ENCODE measurements around the gene RHNO1. TPM values are rescaled to one million over a fixed set of nuclear protein-coding genes. Genes with fewer than 3 reads are reported as not detected.

Gene RHNO1
- total RNA-seq, 2 donors from 2014 or later = 8.4 to 8.8 TPM

DNA sequence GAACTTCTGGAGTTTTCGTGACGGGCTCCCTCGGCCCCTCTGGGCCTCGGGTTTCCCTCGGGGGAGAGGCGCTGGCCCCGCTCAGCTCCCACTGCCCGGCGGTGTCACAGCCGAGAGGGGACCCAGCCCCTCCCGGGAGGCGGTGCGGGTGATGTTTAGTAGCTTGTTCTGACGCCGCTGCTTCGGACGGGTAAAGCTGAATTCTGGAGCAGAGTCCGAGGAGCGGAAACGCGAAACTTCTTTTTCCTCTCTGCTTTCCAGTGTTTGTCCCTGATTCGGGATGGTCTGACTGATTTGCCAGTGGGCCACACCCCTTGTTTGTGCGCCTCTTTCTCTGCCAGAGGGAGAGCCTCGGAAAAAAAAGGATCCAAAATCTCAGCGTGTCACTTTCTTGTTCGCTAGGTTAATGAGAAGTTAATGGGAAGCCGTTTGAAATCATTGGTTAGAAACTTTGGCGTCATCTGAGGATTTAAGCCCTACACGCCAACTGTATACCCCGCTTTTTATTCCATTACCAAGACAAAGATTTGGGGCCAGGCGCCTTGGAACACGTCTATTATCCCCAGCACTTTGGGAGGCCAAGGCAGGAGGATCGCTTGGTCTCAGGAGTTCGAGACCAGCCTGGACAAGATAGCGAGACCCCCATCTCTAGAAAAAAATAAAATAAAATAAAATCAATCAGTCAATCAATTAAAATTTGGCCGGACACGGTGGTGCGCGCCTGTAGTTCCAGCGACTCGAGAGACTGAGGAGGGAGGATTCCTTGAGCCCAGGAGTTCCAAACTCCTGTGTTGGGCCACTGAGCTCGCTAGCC lies 14.4 kb downstream of the RHNO1 start:
- intact Hi-C loops (cut with DNase I) = no loop called here
- peak; percentile 58 for DNase-seq (ENCODE audit: low spot score)

DNA sequence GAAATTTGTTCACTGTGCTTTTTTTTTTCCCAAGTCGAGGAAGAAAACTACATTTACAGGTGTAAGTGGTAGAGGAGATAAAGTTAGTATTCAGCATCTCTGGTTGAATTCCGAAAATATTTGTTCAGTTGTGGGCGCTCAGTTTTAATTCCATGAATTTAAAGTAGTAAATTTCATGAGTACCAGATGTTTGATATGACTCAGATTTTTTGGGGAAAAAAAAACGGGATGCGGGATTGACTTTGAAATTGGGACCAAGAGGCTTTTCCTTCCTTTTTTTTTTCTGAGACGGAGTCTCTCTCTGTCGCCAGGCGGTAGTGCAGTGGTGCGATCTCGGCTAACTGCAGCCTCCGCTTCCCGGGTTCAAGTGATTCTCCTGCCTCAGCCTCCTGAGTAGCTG lies 15.2 kb downstream of the RHNO1 start:
- DNase-seq (ENCODE audit: low spot score) = no peak
- intact Hi-C loops (cut with DNase I) = no loop called here

DNA sequence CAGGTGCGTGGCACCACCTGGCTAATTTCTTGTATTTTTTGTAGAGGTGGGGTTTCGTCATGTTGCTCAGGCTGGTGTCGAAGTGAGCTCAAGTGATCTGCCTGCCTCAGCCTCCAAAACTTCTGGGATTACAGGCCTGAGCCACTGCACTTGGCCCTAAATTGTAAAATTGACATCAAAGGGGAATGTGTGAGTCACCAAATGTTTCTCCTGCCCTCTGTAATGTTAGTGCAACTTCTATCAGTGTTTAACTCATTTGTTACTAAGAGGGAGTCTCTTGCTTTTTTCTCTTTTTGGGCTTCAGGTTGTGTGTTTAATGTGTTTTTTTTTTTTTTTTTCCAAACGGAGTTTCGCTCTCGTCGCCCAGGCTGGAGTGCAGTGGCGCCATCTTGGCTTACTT lies 16.0 kb downstream of the RHNO1 start:
- no peak for DNase-seq (ENCODE audit: low spot score)
- intact Hi-C loops (cut with DNase I) = no loop called here

- intact Hi-C loops (cut with DNase I) = no loop called here
- DNase-seq (ENCODE audit: low spot score) = no peak
Measured at GRCh38 chr12:2895051-2895451, 18.0 kb downstream of the RHNO1 start.

- no peak for DNase-seq (ENCODE audit: low spot score)
- intact Hi-C loops (cut with DNase I) = no loop called here
Measured at GRCh38 chr12:2895511-2895910, 18.5 kb downstream of the RHNO1 start.

- DNase-seq (ENCODE audit: low spot score) = no peak
- intact Hi-C loops (cut with DNase I) = no loop called here
Measured at GRCh38 chr12:2897418-2897817, 20.4 kb downstream of the RHNO1 start.

GRCh38 chr12:2900642-2901041 lies 23.6 kb downstream of the RHNO1 start:
- intact Hi-C loops (cut with DNase I) = no loop called here
- DNase-seq (ENCODE audit: low spot score) = no peak

GRCh38 chr12:2902272-2902880 lies 25.4 kb downstream of the RHNO1 start:
- intact Hi-C loops (cut with DNase I) = no loop called here
- no peak for DNase-seq (ENCODE audit: low spot score)

- no peak for DNase-seq (ENCODE audit: low spot score)
- intact Hi-C loops (cut with DNase I) = no loop called here
Measured at GRCh38 chr12:2904260-2904659, 27.2 kb downstream of the RHNO1 start.

DNA sequence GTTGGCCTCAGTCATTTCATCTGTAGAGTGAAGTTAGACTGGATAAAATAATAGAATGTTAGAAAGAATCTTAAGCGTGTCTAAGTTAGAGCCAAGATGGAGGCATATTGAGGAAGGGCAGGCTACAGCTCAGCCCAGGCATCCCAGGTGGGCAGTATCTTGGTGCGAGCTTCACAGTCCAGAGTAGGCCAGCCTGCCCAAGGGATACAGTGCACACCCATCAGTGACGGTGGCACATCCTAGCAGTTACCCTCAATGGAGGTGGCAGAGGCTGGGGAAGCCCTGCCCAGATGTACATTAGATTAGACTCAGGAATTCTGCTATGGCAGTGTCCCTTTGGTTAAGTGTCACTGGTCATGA lies 35.2 kb downstream of the RHNO1 start:
- DNase-seq (ENCODE audit: low spot score) = no peak
- intact Hi-C loops (cut with DNase I) = no loop called here

DNA sequence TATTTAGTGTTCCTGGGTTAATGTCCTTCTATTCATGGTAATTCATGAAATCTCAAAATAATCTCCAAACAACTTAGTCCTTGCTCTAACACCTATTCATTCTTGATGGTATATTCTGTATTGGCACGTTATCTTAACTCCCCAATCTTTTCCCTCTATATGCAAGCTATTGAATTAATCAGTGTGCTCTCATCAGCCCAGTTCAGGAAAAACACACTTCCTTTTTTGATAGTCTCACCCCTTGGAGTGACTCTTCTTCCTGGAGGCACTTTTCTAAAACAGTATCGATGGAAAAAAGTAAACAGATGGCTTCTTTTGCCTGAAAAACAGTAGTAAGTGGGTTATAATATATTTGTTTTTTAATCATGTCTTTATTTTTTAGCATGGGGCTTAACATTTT lies 42.2 kb downstream of the RHNO1 start:
- intact Hi-C loops (cut with DNase I) = no loop called here
- no peak for DNase-seq (ENCODE audit: low spot score)

DNA sequence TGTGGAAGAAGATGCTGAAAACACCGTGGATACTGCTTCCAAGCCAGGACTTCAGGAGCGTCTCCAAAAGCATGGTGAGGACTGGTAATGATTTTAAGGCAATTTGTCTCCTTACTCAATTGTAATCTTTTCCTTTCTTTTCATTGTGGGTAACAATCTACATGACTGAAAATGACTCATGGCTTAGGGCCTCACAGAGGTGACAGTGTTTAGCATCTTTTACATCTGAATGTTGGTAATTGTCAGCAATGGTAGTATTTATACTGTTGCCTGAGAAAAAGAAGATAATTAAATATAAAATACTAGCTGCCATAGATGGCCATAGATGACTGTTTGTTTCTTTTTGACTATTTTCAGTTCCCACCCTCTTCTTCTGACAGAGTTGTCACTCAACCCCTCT lies 45.3 kb downstream of the RHNO1 start:
- intact Hi-C loops (cut with DNase I) = no loop called here

DNA sequence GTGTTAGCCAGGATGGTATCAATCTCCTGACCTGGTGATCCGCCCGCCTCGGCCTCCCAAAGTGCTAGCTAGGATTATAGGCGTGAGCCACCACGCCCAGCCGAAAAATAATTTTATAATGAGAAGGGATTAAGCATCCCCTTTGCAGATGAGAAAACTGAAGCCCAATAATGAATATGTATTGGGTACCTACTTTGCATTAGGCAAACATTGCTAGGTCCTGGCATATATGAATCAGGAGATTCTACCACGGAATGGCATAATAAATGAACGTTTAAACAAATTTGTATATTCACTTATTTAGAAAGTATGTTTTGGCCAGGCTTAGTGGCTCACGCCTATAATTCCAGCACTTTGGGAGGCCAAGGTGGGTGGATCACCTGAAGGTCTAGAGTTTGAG lies 46.0 kb downstream of the RHNO1 start:
- no peak for DNase-seq (ENCODE audit: low spot score)
- intact Hi-C loops (cut with DNase I) = no loop called here

More for the DNA sequence above, 45.3 kb downstream of the RHNO1 start:
- DNase-seq (ENCODE audit: low spot score) = no peak

DNA sequence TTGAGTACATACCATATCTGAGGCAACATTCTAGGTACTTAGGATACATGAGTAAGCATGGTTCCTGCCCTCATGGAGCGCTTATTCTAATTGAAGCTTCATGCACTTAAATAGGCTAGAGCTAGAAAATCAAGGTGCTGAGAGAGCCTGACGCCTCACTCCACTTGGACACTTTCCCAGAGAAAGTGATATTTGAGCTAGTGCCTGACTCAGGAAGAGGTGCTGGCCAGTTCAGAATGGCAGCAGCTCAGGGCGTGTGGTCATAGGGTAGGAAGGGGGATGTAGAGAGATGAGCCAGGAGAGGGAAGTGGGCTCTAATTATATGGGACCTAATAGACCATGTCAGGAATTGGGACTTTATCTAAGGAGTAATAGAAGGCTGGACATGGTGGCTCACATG lies 47.0 kb downstream of the RHNO1 start:
- no peak for DNase-seq (ENCODE audit: low spot score)
- intact Hi-C loops (cut with DNase I) = no loop called here

GRCh38 chr12:2925322-2925995 lies 48.4 kb downstream of the RHNO1 start:
- DNase-seq (ENCODE audit: low spot score) = no peak
- intact Hi-C loops (cut with DNase I) = no loop called here

DNA sequence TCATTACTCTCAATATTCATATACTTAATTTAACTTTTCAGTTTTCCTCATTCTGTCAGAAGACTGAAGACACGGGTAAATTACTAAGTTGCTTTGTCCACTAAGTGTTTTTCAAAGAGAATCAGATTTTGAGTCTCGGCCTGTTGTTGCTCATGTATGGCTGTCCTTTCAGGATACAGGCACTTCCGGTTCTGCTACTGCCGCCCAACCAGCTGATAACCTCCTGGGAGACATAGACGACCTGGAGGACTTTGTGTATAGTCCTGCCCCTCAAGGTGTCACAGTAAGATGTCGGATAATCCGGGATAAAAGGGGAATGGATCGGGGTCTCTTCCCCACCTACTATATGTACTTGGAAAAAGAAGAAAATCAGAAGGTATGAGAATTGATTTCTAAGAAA lies 53.8 kb downstream of the RHNO1 start:
- no peak for DNase-seq (ENCODE audit: low spot score)

DNA sequence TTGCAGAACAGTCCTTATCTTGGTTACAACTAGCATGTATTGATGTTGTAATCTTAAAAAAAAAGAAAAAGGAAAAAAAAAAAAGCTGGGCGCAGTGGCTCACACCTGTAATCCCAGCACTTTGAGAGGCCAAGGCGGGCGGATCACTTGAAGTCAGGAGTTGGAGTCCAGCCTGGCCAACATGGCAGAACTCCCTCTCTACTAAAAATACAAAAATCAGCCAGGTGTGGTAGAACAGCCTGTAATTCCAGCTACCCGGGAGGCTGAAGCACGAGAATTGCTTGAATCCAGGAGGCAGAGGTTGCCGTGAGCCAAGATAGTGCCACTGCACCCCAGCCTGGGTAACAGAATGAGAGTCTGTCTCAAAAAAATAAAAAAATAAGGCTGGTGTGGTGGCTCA lies 56.6 kb downstream of the RHNO1 start:
- intact Hi-C loops (cut with DNase I) = no loop called here
- DNase-seq (ENCODE audit: low spot score) = no peak

More for the DNA sequence above, 53.8 kb downstream of the RHNO1 start:
- intact Hi-C loops (cut with DNase I) = no loop called here

- intact Hi-C loops (cut with DNase I) = no loop called here
- no peak for DNase-seq (ENCODE audit: low spot score)
Measured at GRCh38 chr12:2934371-2934770, 57.3 kb downstream of the RHNO1 start.

DNA sequence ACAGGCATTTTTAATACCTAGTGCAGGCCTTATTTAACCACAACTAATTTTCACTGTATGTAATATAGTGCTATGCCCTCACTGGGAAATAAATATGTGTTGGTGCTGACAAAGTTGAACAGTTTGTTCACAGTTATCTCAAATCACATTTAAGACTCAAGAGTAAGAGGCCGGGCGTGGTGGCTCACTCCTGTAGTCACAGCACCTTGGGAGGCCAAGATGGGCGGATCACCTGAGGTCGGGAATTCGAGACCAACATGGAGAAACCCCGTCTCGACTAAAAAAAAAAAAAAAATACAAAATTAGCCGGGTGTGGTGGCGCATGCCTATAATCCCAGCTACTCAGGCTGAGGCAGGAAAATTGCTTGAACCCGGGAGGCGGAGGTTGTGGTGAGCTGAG lies 59.3 kb downstream of the RHNO1 start:
- peak; percentile 41 for DNase-seq (ENCODE audit: low spot score)

GRCh38 chr12:2937500-2937899 lies 60.5 kb downstream of the RHNO1 start:
- DNase-seq (ENCODE audit: low spot score) = no peak
- intact Hi-C loops (cut with DNase I) = no loop called here

More for the DNA sequence above, 59.3 kb downstream of the RHNO1 start:
- intact Hi-C loops (cut with DNase I) = no loop called here
